Measurements from ENCODE around the gene EIF4ENIF1. TPM values are rescaled to one million over a fixed set of nuclear protein-coding genes. Genes with fewer than 3 reads are reported as not detected.

Gene EIF4ENIF1
- total RNA-seq, 2 experiments from 2014 or later = 9.4 to 10.6 TPM

DNA sequence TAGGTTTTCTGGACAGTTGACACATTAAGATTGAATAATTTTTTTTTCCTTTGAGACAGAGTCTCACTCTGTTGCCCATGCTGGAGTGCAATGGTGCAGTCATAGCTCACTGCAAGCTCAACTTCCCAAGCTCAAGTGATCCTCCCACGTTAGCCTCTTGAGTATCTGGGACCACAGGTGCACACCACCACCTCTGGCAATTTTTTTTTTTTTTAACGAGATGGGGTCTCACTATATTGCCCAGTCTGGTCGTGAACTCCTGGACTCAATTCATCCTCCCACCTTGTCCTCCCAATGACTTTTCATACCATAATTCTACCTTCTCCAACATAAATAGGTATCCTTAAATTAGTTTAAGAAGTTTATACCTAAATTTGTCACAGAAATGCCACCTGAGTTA lies 8.5 kb downstream of the EIF4ENIF1 start:
- ATAC-seq (ENCODE audit: poor library complexity) (no peak), DNase-seq (no peak)
- no peaks in the 10 kb centered on the region for H3K27me3 Mint-ChIP-seq
- H3K27me3 ChIP-seq (ENCODE audit: control insufficient read depth in 1 of 2, insufficient read depth in 2 of 2, low read length in 2 of 2) = no peaks in the 10 kb centered on the region
- ChIA-PET POLR2A (interaction anchor here (0.6 kb wide), 1 partner anchor 13 kb away, joined by 3 read pairs; no protein-coding TSS in a partner anchor), CTCF (no interaction called here)
- H3K9me3 ChIP-seq (ENCODE audit: control insufficient read depth in 1 of 2, insufficient read depth in 1 of 2, low read length in 2 of 2) = no peaks in the 10 kb centered on the region
- H3K27ac ChIP-seq (ENCODE audit: low read depth in 1 of 2, low read length in 2 of 2) = no peak overlapping the region
- H3K36me3 ChIP-seq (ENCODE audit: insufficient read depth, low read length) = peaks cover 42% of the 10 kb centered on the region
- no peak overlapping the region for H3K4me3 Mint-ChIP-seq
- no peaks in the 10 kb centered on the region for H3K9me3 Mint-ChIP-seq
- H3K4me3 ChIP-seq (ENCODE audit: low read length) = no peak overlapping the region
- H3K36me3 Mint-ChIP-seq (ENCODE audit: low read depth) = peaks cover 81% of the 10 kb centered on the region
- TF ChIP-seq CTCF (IDR thresholded peaks at IDR 0.05) = no peak
- H3K27ac Mint-ChIP-seq = no peak overlapping the region
- H3K4me1 Mint-ChIP-seq (ENCODE audit: low read depth) = peaks cover 33% of the 10 kb centered on the region
- intact Hi-C loops (cut with DNase I, micrococcal nuclease) = loop anchor here in 1 of 2 experiments (1.0 to 10.0 kb wide), 2 partner anchors 19 to 886 kb away; partner anchors contain the start of gene PES1
- no peaks in the 10 kb centered on the region for H3K4me1 ChIP-seq (ENCODE audit: insufficient read depth, low read length)

- no peaks in the 10 kb centered on the region for H3K27me3 Mint-ChIP-seq
- peaks cover 37% of the 10 kb centered on the region for H3K36me3 ChIP-seq (ENCODE audit: insufficient read depth, low read length)
- H3K27ac Mint-ChIP-seq = no peak overlapping the region
- CTCF ChIA-PET = no interaction called here
- H3K9me3 Mint-ChIP-seq = no peaks in the 10 kb centered on the region
- no peak for TF ChIP-seq CTCF (IDR thresholded peaks at IDR 0.05)
- no peaks in the 10 kb centered on the region for H3K4me1 ChIP-seq (ENCODE audit: insufficient read depth, low read length)
- intact Hi-C loops (cut with DNase I, micrococcal nuclease) = no loop called here
- H3K27me3 ChIP-seq (ENCODE audit: control insufficient read depth in 1 of 2, insufficient read depth in 2 of 2, low read length in 2 of 2) = no peaks in the 10 kb centered on the region
- H3K4me1 Mint-ChIP-seq (ENCODE audit: low read depth) = peaks cover 30% of the 10 kb centered on the region
- H3K27ac ChIP-seq (ENCODE audit: low read depth in 1 of 2, low read length in 2 of 2) = no peak overlapping the region
- H3K36me3 Mint-ChIP-seq (ENCODE audit: low read depth) = peaks cover 72% of the 10 kb centered on the region
- no peak overlapping the region for H3K4me3 Mint-ChIP-seq
- no peak overlapping the region for H3K4me3 ChIP-seq (ENCODE audit: low read length)
- POLR2A ChIA-PET = interaction anchor here (0.7 to 1.5 kb wide), 2 partner anchors 12 to 157 kb away, joined by 5 to 7 read pairs; partner anchors contain the start of gene EIF4ENIF1
- no peaks in the 10 kb centered on the region for H3K9me3 ChIP-seq (ENCODE audit: control insufficient read depth in 1 of 2, insufficient read depth in 1 of 2, low read length in 2 of 2)
- no peak for DNase-seq
- ATAC-seq (ENCODE audit: poor library complexity) = no peak
Observed at GRCh38 chr22:31477329-31477728, 12.3 kb downstream of the EIF4ENIF1 start.

- Histone ChIP-seq H3K9me3 (ENCODE audit: control insufficient read depth in 1 of 2, insufficient read depth in 1 of 2, low read length in 2 of 2) (no peaks in the 10 kb centered on the region), H3K36me3 (ENCODE audit: insufficient read depth, low read length) (peaks cover 30% of the 10 kb centered on the region), H3K4me3 (ENCODE audit: low read length) (no peak overlapping the region), H3K27ac (ENCODE audit: low read depth in 1 of 2, low read length in 2 of 2) (no peak overlapping the region), H3K27me3 (ENCODE audit: control insufficient read depth in 1 of 2, insufficient read depth in 2 of 2, low read length in 2 of 2) (no peaks in the 10 kb centered on the region), H3K4me1 (ENCODE audit: insufficient read depth, low read length) (no peaks in the 10 kb centered on the region)
- ChIA-PET POLR2A (no interaction called here), CTCF (no interaction called here)
- Mint-ChIP-seq H3K4me1 (ENCODE audit: low read depth) (peaks cover 30% of the 10 kb centered on the region), H3K27ac (no peak overlapping the region), H3K36me3 (ENCODE audit: low read depth) (peaks cover 69% of the 10 kb centered on the region), H3K27me3 (no peaks in the 10 kb centered on the region), H3K9me3 (no peaks in the 10 kb centered on the region), H3K4me3 (no peak overlapping the region)
- no peak for TF ChIP-seq CTCF (IDR thresholded peaks at IDR 0.05)
- no peak for DNase-seq
- intact Hi-C loops (cut with DNase I, micrococcal nuclease) = no loop called here
- no peak for ATAC-seq (ENCODE audit: poor library complexity)
Observed at GRCh38 chr22:31475800-31476199, 13.8 kb downstream of the EIF4ENIF1 start.
